HepG2 (cell line): Measurements from ENCODE around the gene OR8G1. TPM values are rescaled to one million over a fixed set of nuclear protein-coding genes. Genes with fewer than 3 reads are reported as not detected.

Source experiments
- ATAC-seq: fragments of 200-7000 bp; cut with Tn5 transposase; 3 replicates; pipeline ENCODE4 v1.9.1; 2020; ENCODE audit warnings: mild to moderate bottlenecking, moderate library complexity
- BruUV-seq: library from RNA; stranded (reverse); fragments of 400-500 nt; replicated peaks from 2 replicates; lab custom pipeline; 2021; lab: Mats Ljungman, UMichigan
- CTCF ChIA-PET: fragments of 300-600 bp; formaldehyde crosslinking; extraction: SDS; loops from one replicate; lab custom pipeline; 2021; ENCODE audit warnings: low total read pairs, inconsistent platforms, low intra/inter-chr PET ratio; lab: Yijun Ruan, JAX
- POLR2A ChIA-PET: fragments of 350-600 bp; sonication (Branson Sonifier 250); formaldehyde crosslinking; loops from one replicate; lab custom pipeline; 2020; ENCODE audit warnings: antibody characterized with exemption, inconsistent platforms; lab: Yijun Ruan, JAX
- DNase-seq: peaks from one replicate; pipeline ENCODE4 v3.0.0-alpha.2; 2015; ENCODE audit warnings: low spot score
- FAIRE-seq: peaks from 3 replicates; lab custom pipeline; 2011; peaks lifted over from hg19 to GRCh38; lab: Jason Lieb, UNC
- H2AFZ ChIP-seq: one replicate; pipeline ENCODE4 v1.6.1; 2011; ENCODE audit warnings: low read length, inconsistent platforms
- H3K27ac ChIP-seq: fragments of 300-600 bp; 3 replicates; pipeline ENCODE4 v1.8.0; 2011; ENCODE audit warnings: mixed run types, mild to moderate bottlenecking, mixed read lengths, low read length, inconsistent platforms; ENCODE audit not compliant: insufficient read depth; ENCODE audit errors: extremely low read length
- H3K27me3 ChIP-seq, 2 experiments: fragments of 200-600 bp in 1 of 2; 2 replicates in 1 of 2; 3 replicates in 1 of 2; pipeline versions ENCODE4 v1.6.0 to v1.8.0; 2011; ENCODE audit warnings: low read length in 2 of 2, mild to moderate bottlenecking in 2 of 2, moderate library complexity in 2 of 2, inconsistent platforms in 1 of 2; ENCODE audit not compliant: insufficient read depth in 2 of 2, control insufficient read depth in 1 of 2
- H3K36me3 ChIP-seq, 2 experiments: fragments of 200-600 bp in 1 of 2; replicated peaks in 1 of 2; 2 replicates in 1 of 2; 3 replicates in 1 of 2; pipeline versions ENCODE4 v1.5.1 to v1.8.0; 2011; ENCODE audit warnings: low read length in 2 of 2, inconsistent platforms in 1 of 2; ENCODE audit not compliant: insufficient read depth in 2 of 2, control insufficient read depth in 1 of 2
- H3K4me1 ChIP-seq: 2 replicates; pipeline ENCODE4 v1.5.1; 2012; ENCODE audit warnings: low read length, inconsistent platforms; ENCODE audit not compliant: insufficient read depth
- H3K4me2 ChIP-seq: 2 replicates; pipeline ENCODE4 v1.6.0; 2011; ENCODE audit warnings: low read depth, low read length, inconsistent platforms
- H3K4me3 ChIP-seq, 3 experiments: fragments of 200-600 bp in 1 of 3; sonication (generic), shearing (Covaris generic) in 1 of 3; replicated peaks in 1 of 3; 2 replicates each; pipeline ENCODE4 v1.5.1; 2011 to 2016; ENCODE audit warnings: low read length in 3 of 3, inconsistent platforms in 2 of 3, low read depth in 2 of 3, mild to moderate bottlenecking in 2 of 3, control low read depth in 1 of 3, mixed read lengths in 1 of 3; ENCODE audit not compliant: insufficient read depth in 1 of 3
- H3K79me2 ChIP-seq: one replicate; pipeline ENCODE4 v1.6.1; 2011; ENCODE audit warnings: low read length, inconsistent platforms; ENCODE audit not compliant: insufficient read depth
- H3K9ac ChIP-seq: 2 replicates; pipeline ENCODE4 v1.6.0; 2011; ENCODE audit warnings: mild to moderate bottlenecking, low read depth, low read length, inconsistent platforms; ENCODE audit not compliant: insufficient read depth
- H3K9me3 ChIP-seq: 2 replicates; pipeline ENCODE4 v1.5.1; 2012; ENCODE audit warnings: mild to moderate bottlenecking, low read length
- H4K20me1 ChIP-seq: 2 replicates; pipeline ENCODE4 v1.6.0; 2011; ENCODE audit warnings: inconsistent platforms, mild to moderate bottlenecking, low read length, moderate library complexity; ENCODE audit not compliant: insufficient read depth
- ARID2 ChIP-seq: sonication (generic); formaldehyde crosslinking; IDR thresholded peaks from 2 replicates; pipeline ENCODE4 v1.8.1; 2022; ENCODE audit warnings: mild to moderate bottlenecking, missing genetic modification reagents, borderline replicate concordance
- CCAR2 ChIP-seq: fragments of 200-400 bp; formaldehyde crosslinking; optimal IDR thresholded peaks from 2 replicates; pipeline ENCODE3; 2018; ENCODE audit warnings: low read depth, mild to moderate bottlenecking, low read length, moderate library complexity
- GATAD2A ChIP-seq: IDR thresholded peaks from 2 replicates; pipeline ENCODE4 v1.6.1; 2016
- IKZF1 ChIP-seq: fragments of 450-650 bp; IDR thresholded peaks from 2 replicates; pipeline ENCODE4 v1.7.1; 2016
- MIER2 ChIP-seq: IDR thresholded peaks from 2 replicates; pipeline ENCODE4 v1.6.1; 2016; ENCODE audit warnings: missing biosample characterization, missing genetic modification reagents
- SMAD3 ChIP-seq: sonication (generic); formaldehyde crosslinking; IDR thresholded peaks from 2 replicates; pipeline ENCODE4 v1.4.0; 2020; ENCODE audit warnings: missing genetic modification reagents
- TEAD2 ChIP-seq: sonication (generic); formaldehyde crosslinking; IDR thresholded peaks from 2 replicates; pipeline ENCODE4 v1.9.0; 2021; ENCODE audit warnings: missing genetic modification reagents
- ZNF547 ChIP-seq: sonication (generic); formaldehyde crosslinking; IDR thresholded peaks from 2 replicates; pipeline ENCODE4 v1.5.1; 2020; ENCODE audit warnings: mild to moderate bottlenecking, missing genetic modification reagents
- ZNF589 ChIP-seq: sonication (generic); formaldehyde crosslinking; conservative IDR thresholded peaks from 2 replicates; pipeline ENCODE4 v1.8.0; 2022; ENCODE audit warnings: mild to moderate bottlenecking, moderate library complexity, missing genetic modification reagents
- WGBS: methylation state at CpG from one replicate; pipeline ENCODE4 v1.1.6; 2017; ENCODE audit warnings: low lambda C conversion rate; 5-methylcytosine and 5-hydroxymethylcytosine counted together
- in situ Hi-C: cut with HindIII; loops from 2 replicates; pipeline ENCODE4 v1.10.0; 2017; ENCODE audit warnings: low pct_unique_long_range_greater_than_20kb; ENCODE audit not compliant: extremely low pct_ligation_motif_present
- intact Hi-C: fragments of 100-400 bp; cut with micrococcal nuclease; formaldehyde crosslinking; loops from one replicate; pipeline ENCODE4 v1.10.0; 2022; ENCODE audit not compliant: unreplicated experiment
- polyA plus RNA-seq, 8 experiments: library from polyadenylated mRNA; depleted of rRNA in 3 of 8; stranded (reverse) in 7 of 8; unstranded in 1 of 8; fragments of >200 nt; fragmentation: Illumina TruSeq in 4 of 8; extraction: Trizol in 4 of 8; gene quantifications; 2 replicates each; pipeline versions ENCODE4 v1.2.1 to v1.2.3, GENCODE V29; 2011 to 2016; ENCODE audit warnings: low read depth in 4 of 8, missing spikeins in 1 of 8, mixed read lengths in 1 of 8; ENCODE audit not compliant: insufficient read depth in 1 of 8
- total RNA-seq, 5 experiments: library from RNA; depleted of rRNA; stranded (reverse); fragments of >200 nt; fragmentation: Illumina TruSeq; extraction: Trizol; gene quantifications; 2 replicates each; pipeline ENCODE4 v1.2.3, GENCODE V29; 2016; ENCODE audit warnings: low read depth in 1 of 5
- TF ChIP-seq, protein P1 (sequence below): sonication (generic); formaldehyde crosslinking; IDR thresholded peaks from 2 replicates; pipeline ENCODE4 v1.5.1; 2020; ENCODE audit warnings: missing genetic modification reagents, mild to moderate bottlenecking, borderline replicate concordance
- TF ChIP-seq, protein P2 (sequence below): sonication (generic); formaldehyde crosslinking; conservative IDR thresholded peaks from 2 replicates; pipeline ENCODE4 v1.8.0; 2022; ENCODE audit warnings: missing genetic modification reagents
- TF ChIP-seq, protein P3 (sequence below): sonication (generic); formaldehyde crosslinking; IDR thresholded peaks from 2 replicates; pipeline ENCODE4 v1.5.1; 2020; ENCODE audit warnings: mild to moderate bottlenecking, missing genetic modification reagents, borderline replicate concordance

OR8G1 gene
- total and polyA plus RNA-seq, 2 of the 13 experiments (the other 11 are each of a cell fraction or from before 2014, with no cell fraction given): not detected

DNA sequence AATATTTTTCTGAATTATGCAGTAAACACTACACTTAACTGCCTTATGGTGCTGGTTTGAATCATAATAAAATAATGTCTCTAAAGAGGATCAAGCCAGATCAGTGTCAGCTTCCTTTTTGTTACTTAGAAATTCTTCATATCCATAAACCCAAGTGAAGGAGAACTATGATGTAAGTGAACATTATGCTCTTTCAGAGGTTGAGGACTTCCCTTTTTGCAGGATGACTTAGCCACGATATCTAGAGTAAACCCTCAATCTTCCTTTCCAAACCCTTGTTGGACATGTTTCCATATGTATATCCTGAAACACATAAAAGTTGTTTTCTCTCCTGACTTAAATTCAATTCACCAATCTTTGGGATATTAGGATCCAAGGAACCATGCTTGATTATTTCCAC, 53.8 kb downstream of the OR8G1 start:
- no peaks in the 10 kb centered on the region for H3K27me3 ChIP-seq
- no peak overlapping the region for H3K9ac ChIP-seq
- H3K9me3 ChIP-seq: peaks cover 8% of the 10 kb centered on the region; the same call in 1 of the 2 replicates
- CTCF ChIA-PET: no interaction called here
- in situ Hi-C loops: no loop called here
- ATAC-seq (no peak), DNase-seq (no peak), FAIRE-seq (no peak)
- H3K27ac ChIP-seq: no peak overlapping the region
- no peak overlapping the region for H3K4me3 ChIP-seq
- no TSS peak for BruUV-seq
- intact Hi-C loops: no loop called here
- TF ChIP-seq, protein P1, sequence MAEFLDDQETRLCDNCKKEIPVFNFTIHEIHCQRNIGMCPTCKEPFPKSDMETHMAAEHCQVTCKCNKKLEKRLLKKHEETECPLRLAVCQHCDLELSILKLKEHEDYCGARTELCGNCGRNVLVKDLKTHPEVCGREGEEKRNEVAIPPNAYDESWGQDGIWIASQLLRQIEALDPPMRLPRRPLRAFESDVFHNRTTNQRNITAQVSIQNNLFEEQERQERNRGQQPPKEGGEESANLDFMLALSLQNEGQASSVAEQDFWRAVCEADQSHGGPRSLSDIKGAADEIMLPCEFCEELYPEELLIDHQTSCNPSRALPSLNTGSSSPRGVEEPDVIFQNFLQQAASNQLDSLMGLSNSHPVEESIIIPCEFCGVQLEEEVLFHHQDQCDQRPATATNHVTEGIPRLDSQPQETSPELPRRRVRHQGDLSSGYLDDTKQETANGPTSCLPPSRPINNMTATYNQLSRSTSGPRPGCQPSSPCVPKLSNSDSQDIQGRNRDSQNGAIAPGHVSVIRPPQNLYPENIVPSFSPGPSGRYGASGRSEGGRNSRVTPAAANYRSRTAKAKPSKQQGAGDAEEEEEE (CRISPR knock-in tag): no peak
- TF ChIP-seq ARID2 (CRISPR knock-in tag): no peak
- 0% methylated on average over 1 of the region's 1 CpG for WGBS
- no peaks in the 10 kb centered on the region for H3K4me1 ChIP-seq
- no peak overlapping the region for H3K4me2 ChIP-seq
- no peaks in the 10 kb centered on the region for H4K20me1 ChIP-seq
- no peaks in the 10 kb centered on the region for H3K79me2 ChIP-seq
- no peak overlapping the region for H2AFZ ChIP-seq
- POLR2A ChIA-PET: no interaction called here
- no peaks in the 10 kb centered on the region for H3K36me3 ChIP-seq

DNA sequence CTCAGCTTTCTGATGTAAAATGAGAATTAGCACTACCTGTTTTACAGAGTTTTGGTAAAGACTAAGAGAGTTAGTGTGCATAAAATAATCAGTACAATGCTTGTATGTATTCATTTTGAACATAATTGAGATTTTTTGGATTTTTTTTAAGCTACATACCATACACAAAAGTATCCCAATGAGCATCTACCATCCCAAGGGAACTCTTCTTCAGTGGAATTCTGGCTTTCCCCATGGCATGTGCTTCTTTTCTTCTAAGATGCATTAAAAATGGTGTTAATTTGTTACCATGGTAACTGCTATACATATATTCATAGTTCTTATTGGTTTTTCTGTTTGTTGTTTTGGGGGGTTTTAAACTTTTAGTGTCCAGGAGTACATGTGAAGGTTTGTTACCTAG, 55.1 kb downstream of the OR8G1 start:
- no TSS peak for BruUV-seq
- CTCF ChIA-PET: no interaction called here
- H3K4me2 ChIP-seq: no peak overlapping the region
- TF ChIP-seq, protein P2, sequence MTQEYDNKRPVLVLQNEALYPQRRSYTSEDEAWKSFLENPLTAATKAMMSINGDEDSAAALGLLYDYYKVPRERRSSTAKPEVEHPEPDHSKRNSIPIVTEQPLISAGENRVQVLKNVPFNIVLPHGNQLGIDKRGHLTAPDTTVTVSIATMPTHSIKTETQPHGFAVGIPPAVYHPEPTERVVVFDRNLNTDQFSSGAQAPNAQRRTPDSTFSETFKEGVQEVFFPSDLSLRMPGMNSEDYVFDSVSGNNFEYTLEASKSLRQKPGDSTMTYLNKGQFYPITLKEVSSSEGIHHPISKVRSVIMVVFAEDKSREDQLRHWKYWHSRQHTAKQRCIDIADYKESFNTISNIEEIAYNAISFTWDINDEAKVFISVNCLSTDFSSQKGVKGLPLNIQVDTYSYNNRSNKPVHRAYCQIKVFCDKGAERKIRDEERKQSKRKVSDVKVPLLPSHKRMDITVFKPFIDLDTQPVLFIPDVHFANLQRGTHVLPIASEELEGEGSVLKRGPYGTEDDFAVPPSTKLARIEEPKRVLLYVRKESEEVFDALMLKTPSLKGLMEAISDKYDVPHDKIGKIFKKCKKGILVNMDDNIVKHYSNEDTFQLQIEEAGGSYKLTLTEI (CRISPR knock-in tag): no peak
- TF ChIP-seq, protein P3, sequence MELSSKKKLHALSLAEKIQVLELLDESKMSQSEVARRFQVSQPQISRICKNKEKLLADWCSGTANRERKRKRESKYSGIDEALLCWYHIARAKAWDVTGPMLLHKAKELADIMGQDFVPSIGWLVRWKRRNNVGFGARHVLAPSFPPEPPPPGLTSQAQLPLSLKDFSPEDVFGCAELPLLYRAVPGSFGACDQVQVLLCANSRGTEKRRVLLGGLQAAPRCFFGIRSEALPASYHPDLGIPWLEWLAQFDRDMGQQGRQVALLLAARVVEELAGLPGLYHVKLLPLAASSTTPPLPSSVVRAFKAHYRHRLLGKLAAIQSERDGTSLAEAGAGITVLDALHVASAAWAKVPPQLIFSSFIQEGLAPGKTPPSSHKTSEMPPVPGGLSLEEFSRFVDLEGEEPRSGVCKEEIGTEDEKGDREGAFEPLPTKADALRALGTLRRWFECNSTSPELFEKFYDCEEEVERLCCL: no peak
- no peak for TF ChIP-seq ZNF589 (CRISPR knock-in tag)
- no peak for TF ChIP-seq SMAD3 (CRISPR knock-in tag)
- TF ChIP-seq GATAD2A (CRISPR knock-in tag): no peak
- TF ChIP-seq CCAR2: no peak
- no peak for TF ChIP-seq ZNF547 (CRISPR knock-in tag)
- TF ChIP-seq TEAD2 (CRISPR knock-in tag): no peak
- TF ChIP-seq, protein P1 (CRISPR knock-in tag): no peak
- TF ChIP-seq IKZF1: no peak
- no peak for TF ChIP-seq MIER2 (CRISPR knock-in tag)

More for the DNA sequence above, 55.1 kb downstream of the OR8G1 start:
- Histone ChIP-seq H3K36me3 (no peaks in the 10 kb centered on the region), H3K27ac (no peak overlapping the region), H3K79me2 (no peaks in the 10 kb centered on the region), H2AFZ (no peak overlapping the region), H3K9me3 (no peaks in the 10 kb centered on the region), H3K4me1 (no peaks in the 10 kb centered on the region), H3K4me3 (no peak overlapping the region), H4K20me1 (no peaks in the 10 kb centered on the region), H3K9ac (no peak overlapping the region), H3K27me3 (no peaks in the 10 kb centered on the region)
- DNase-seq (no peak), ATAC-seq (no peak), FAIRE-seq (no peak)
- in situ Hi-C loops: no loop called here
- intact Hi-C loops: no loop called here
- POLR2A ChIA-PET: no interaction called here
